ENCODE measurements around the gene WDFY4. TPM values are rescaled to one million over a fixed set of nuclear protein-coding genes. Genes with fewer than 3 reads are reported as not detected.

Gene WDFY4
- total RNA-seq, 1 experiment from 2014 or later: not detected

DNA sequence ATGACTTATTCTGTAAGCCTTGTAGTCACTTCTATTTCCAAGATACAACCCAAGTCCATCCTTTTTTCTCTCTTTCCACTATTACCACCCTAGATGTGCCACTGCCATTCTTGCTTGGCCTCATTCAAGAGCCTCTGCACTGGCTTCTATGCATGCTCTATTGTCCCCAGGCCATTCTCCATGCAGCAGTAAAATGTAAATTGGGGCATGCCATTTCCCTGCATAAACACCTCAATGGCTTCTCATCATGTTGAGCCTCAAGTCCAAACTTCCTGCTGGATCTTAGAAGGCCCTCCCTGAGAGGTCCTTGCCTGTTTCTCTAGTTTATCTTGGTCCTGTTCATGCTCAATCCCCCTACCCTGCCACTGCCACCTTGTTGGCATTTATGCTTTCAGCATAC, 23.2 kb upstream of the WDFY4 start:
- Histone ChIP-seq H3K27ac (ENCODE audit: insufficient read length, low read depth, low read length) (no peak overlapping the region), H3K9me3 (ENCODE audit: control insufficient read depth, low read depth, low read length) (no peaks in the 10 kb centered on the region), H4K20me1 (ENCODE audit: control insufficient read depth, insufficient read depth, insufficient read length) (no peaks in the 10 kb centered on the region), H3K14ac (ENCODE audit: insufficient read depth, low read length) (no peak overlapping the region), H3K79me2 (ENCODE audit: insufficient read depth, low read length) (no peaks in the 10 kb centered on the region), H4K5ac (ENCODE audit: insufficient read length, low read depth, low read length) (no peak overlapping the region), H2BK20ac (ENCODE audit: low read depth, low read length, poor library complexity, severe bottlenecking) (no peak overlapping the region), H2AFZ (ENCODE audit: low read length) (no peak overlapping the region), H4K8ac (replicated peaks; ENCODE audit: insufficient read length, low read depth, low read length) (no peak overlapping the region), H3K79me1 (ENCODE audit: insufficient read depth, low read depth, low read length, poor library complexity, severe bottlenecking) (no peaks in the 10 kb centered on the region), H3K23ac (ENCODE audit: insufficient read length, low read depth, low read length) (no peak overlapping the region), H2BK12ac (ENCODE audit: insufficient read length, low read depth, low read length) (no peak overlapping the region), H3T11ph (ENCODE audit: low read length) (no peak overlapping the region), H3K56ac (ENCODE audit: insufficient read length, low read depth, low read length) (no peak overlapping the region), H3K4me1 (ENCODE audit: insufficient read depth, low read length) (no peaks in the 10 kb centered on the region; the same call in 1 of the 2 replicates), H2BK5ac (ENCODE audit: insufficient read length, low read length) (no peak overlapping the region), H3K4me2 (ENCODE audit: insufficient read depth, insufficient read length, low read length) (no peak overlapping the region), H2BK15ac (ENCODE audit: low read depth, low read length) (no peak overlapping the region), H4K91ac (ENCODE audit: insufficient read length, low read depth, low read length) (no peak overlapping the region), H2AK5ac (ENCODE audit: insufficient read length, low read length) (no peak overlapping the region), H3K18ac (ENCODE audit: insufficient read length, low read depth, low read length) (no peak overlapping the region), H3K27me3 (ENCODE audit: insufficient read depth, low read length) (peaks cover 5% of the 10 kb centered on the region; the same call in 1 of the 2 replicates), H2BK120ac (ENCODE audit: low read depth, low read length, poor library complexity, severe bottlenecking) (no peak overlapping the region), H3K9ac (ENCODE audit: extremely low read depth, insufficient read length, low read length) (no peak overlapping the region), H3K4ac (ENCODE audit: low read depth, low read length) (no peak overlapping the region), H3K23me2 (ENCODE audit: insufficient read length, low read depth, low read length, poor library complexity, severe bottlenecking) (peaks cover 4% of the 10 kb centered on the region)
- peaks cover 23% of the 10 kb centered on the region for H3K27me3 Mint-ChIP-seq (ENCODE audit: low read depth)
- H3K36me3 Mint-ChIP-seq (ENCODE audit: insufficient read depth in 1 of 3, low read depth in 3 of 3): peaks cover 0 to 5% (median 0%) of the 10 kb centered on the region in 3 experiments; a peak in 1 of 7 replicates
- H3K27ac Mint-ChIP-seq: no peak overlapping the region
- TF ChIP-seq, protein P1, sequence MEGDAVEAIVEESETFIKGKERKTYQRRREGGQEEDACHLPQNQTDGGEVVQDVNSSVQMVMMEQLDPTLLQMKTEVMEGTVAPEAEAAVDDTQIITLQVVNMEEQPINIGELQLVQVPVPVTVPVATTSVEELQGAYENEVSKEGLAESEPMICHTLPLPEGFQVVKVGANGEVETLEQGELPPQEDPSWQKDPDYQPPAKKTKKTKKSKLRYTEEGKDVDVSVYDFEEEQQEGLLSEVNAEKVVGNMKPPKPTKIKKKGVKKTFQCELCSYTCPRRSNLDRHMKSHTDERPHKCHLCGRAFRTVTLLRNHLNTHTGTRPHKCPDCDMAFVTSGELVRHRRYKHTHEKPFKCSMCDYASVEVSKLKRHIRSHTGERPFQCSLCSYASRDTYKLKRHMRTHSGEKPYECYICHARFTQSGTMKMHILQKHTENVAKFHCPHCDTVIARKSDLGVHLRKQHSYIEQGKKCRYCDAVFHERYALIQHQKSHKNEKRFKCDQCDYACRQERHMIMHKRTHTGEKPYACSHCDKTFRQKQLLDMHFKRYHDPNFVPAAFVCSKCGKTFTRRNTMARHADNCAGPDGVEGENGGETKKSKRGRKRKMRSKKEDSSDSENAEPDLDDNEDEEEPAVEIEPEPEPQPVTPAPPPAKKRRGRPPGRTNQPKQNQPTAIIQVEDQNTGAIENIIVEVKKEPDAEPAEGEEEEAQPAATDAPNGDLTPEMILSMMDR (conservative IDR thresholded peaks at IDR 0.05): no peak
- peaks cover 6 to 11% of the 10 kb centered on the region in 2 experiments; a peak in 4 of 5 replicates for H3K9me3 Mint-ChIP-seq
- peaks cover 12 to 13% of the 10 kb centered on the region in 2 experiments for H3K4me1 Mint-ChIP-seq
- H3K4me3 Mint-ChIP-seq: no peak overlapping the region
- DNase-seq: no peak

All from H9 (cell line).